Measurements from ENCODE around the gene CAMTA1.

Gene CAMTA1

GRCh38 chr1:7013833-7014639 lies 228.8 kb downstream of the CAMTA1 start:
- no peak for DNase-seq

- no peak for DNase-seq
Observed at GRCh38 chr1:7014640-7014930, 229.3 kb downstream of the CAMTA1 start.

- DNase-seq = no peak
Observed at GRCh38 chr1:7015022-7015421, 229.8 kb downstream of the CAMTA1 start.

GRCh38 chr1:7018351-7018750 lies 233.1 kb downstream of the CAMTA1 start:
- DNase-seq = no peak

- DNase-seq = no peak
Observed at GRCh38 chr1:7018826-7019225, 233.6 kb downstream of the CAMTA1 start.

- no peak for DNase-seq
Observed at GRCh38 chr1:7019510-7019909, 234.3 kb downstream of the CAMTA1 start.

- DNase-seq = no peak
Observed at GRCh38 chr1:7022058-7022457, 236.8 kb downstream of the CAMTA1 start.

- no peak for DNase-seq
Observed at GRCh38 chr1:7025013-7025412, 239.8 kb downstream of the CAMTA1 start.

GRCh38 chr1:7026169-7026568 lies 240.9 kb downstream of the CAMTA1 start:
- no peak for DNase-seq

GRCh38 chr1:7032992-7033391 lies 247.7 kb downstream of the CAMTA1 start:
- no peak for DNase-seq

GRCh38 chr1:7036386-7036785 lies 251.1 kb downstream of the CAMTA1 start:
- DNase-seq = no peak

GRCh38 chr1:7039590-7040220 lies 254.5 kb downstream of the CAMTA1 start:
- DNase-seq = no peak

- no peak for DNase-seq
Observed at GRCh38 chr1:7040969-7041695, 255.9 kb downstream of the CAMTA1 start.

- no peak for DNase-seq
Observed at GRCh38 chr1:7042322-7043190, 257.3 kb downstream of the CAMTA1 start.

GRCh38 chr1:7043191-7043549 lies 257.9 kb downstream of the CAMTA1 start:
- DNase-seq = no peak

GRCh38 chr1:7043719-7044535 lies 258.7 kb downstream of the CAMTA1 start:
- no peak for DNase-seq

GRCh38 chr1:7045897-7046296 lies 260.6 kb downstream of the CAMTA1 start:
- no peak for DNase-seq

- DNase-seq = no peak
Observed at GRCh38 chr1:7046314-7046713, 261.1 kb downstream of the CAMTA1 start.

- DNase-seq = no peak
Observed at GRCh38 chr1:7046891-7047290, 261.6 kb downstream of the CAMTA1 start.

- no peak for DNase-seq
Observed at GRCh38 chr1:7047866-7048265, 262.6 kb downstream of the CAMTA1 start.

GRCh38 chr1:7048395-7048794 lies 263.1 kb downstream of the CAMTA1 start:
- no peak for DNase-seq

- no peak for DNase-seq
Observed at GRCh38 chr1:7049913-7050625, 264.8 kb downstream of the CAMTA1 start.

All from SHP77 treated with DMSO at 0.1 percent for 48 hours (cell line).